Non-pigmented ciliary epithelial cell (primary cell): ENCODE measurements around the gene THRB.

Experiments
- DNase-seq: peaks from one replicate; pipeline ENCODE4 v3.0.0-alpha.2; 2010; ENCODE audit warnings: low read depth

Gene THRB

DNA sequence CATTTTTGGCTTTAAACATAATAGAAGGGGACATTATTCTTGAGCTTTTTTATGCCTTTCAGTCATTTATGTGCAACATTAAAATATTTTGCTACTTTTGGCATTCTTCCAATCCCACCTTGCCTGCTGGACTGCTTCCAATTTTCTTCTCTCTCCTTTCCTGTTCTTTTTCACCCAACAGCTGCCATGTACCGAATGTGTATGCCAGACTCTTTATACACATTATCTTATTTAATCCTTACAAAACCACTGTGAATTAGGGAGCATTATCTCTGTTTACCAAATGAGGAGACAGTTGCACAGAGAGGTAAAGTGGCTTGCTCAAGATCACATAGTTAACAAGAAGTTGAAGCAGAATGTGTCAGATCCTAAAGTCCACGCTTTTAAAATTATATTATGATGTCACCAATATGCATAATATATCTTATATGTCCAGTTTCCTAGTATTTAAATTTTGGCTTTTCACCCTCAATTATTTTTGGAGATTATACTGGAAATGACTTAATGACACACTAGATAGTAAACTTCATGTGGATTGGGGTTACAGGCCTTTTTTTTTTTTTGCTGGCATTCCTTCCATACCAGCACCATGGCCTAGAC, 231.5 kb downstream of the THRB start:
- DNase-seq: no peak

DNA sequence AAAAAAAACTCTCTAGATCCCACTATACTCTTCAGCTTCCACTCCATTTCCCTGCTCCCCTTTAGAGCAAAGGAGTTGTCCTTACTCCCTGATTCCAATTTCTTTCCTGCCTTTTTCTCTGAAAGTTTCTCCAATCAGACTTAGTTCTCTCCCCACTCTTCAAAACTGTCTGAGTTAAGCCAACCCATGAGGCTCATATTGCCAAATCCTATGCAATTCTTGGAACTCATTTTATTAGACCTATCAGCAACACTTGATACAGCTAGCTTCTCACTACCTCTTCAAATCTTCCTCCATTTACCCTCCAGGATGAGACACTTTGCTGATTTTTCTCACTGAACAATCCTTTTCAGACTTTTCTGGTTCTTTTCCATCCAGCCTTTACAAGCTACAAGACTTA, 233.1 kb downstream of the THRB start:
- DNase-seq: no peak

DNA sequence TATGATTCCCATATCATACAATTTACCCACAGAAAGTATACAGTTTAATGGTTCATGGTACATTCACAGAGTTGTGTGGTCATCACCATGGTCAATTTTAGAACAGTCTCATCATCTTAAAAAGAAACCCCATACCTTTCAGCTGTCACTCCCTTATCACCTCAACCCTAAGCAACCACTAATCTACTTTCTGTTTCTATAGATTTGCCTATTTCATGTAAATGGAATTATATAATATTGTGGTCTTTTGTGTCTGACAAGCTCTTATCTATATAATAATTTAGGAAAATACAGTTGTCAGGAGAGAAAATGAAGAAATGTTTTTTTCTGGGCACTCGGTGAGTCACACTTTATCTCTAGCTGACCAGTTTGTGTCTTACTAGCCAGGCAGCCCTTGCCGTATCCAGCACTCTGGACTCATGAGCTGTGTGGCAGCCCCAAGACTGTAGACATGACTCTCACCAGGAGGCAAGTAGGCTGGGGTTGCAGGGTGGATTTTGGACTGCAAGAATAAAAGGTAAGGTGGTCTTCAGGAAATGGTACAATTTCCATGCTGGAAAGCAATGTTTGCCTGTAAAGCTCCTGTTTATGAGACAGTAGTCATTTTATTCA, 234.6 kb downstream of the THRB start:
- peak; percentile 19 for DNase-seq

DNA sequence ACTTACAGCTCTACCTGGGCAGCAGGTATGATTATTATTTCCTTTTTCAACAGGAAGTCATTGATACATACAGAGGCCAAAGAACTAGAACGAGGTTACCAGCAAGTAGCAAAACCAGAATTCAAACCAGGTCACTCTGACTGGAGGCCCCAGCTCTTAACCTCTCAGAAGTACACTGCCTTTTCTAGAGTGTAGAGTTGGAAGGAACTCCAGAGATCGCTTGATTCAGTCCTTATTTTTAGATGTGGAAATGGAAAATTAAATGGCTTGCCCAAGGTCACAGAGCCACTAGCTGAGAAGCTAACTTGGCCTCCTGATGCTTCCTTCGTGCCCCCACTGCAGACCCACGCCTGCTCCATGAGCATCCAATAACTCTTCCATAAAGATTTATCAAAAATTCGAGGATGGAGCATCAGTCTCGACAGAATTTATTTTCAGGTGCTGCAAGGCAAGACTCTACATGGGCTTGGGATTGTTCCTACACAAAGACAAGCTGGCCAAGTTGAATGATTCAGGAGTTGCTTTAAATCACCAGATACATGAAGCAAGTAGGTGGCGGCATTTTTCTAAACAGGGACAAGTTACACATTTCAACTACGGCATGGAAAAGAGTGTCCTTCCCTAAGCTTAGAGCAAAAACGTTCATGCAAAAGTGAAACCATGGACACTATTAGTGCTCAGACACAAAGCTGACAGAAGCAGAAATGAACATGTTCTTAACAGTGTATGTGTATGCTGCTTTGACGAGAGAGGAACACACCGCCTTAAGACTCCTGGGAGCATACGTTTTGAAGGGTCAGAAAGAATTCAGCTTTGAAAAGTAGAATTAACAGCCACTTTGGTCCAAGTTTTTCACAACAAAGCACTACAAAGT, 235.7 kb downstream of the THRB start:
- no peak for DNase-seq

DNA sequence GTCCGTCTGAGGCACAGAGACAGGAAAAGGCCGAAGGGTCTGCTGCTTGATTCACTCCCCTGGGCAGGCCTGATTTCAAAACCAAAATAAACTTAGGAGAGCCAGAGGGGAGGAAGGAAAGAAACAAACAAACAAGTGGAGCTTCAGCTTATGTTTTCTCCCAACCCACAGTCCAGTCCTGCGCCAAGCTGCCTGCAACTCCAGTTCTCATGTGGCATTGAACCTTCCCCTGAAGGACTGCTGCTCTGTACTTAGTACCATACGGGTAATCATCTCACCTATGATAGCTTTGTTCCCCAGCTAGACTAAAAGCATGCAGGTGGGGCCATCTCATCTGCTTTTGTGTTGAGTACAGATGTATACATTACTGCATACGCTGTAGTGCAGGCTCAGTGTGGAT, 236.4 kb downstream of the THRB start:
- DNase-seq: no peak

DNA sequence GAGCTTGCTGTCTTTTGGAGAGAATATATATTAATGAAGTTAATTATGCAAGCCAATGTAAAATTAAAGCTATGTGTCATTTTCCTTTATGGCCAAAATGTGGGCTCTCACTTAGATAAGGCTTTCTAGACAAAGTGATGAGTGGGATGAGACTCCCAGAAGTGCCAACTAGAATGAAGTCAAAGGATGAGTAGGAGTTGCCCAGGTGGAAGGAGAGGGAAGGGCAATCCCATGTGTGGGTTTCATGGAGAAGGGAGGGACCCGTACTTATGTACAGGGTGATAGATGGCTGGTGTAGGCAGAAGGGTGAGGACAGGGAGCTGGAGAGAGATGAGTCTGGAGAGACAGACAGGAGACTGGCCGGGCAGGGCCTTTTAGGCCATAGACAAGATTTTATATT, 239.2 kb downstream of the THRB start:
- no peak for DNase-seq

DNA sequence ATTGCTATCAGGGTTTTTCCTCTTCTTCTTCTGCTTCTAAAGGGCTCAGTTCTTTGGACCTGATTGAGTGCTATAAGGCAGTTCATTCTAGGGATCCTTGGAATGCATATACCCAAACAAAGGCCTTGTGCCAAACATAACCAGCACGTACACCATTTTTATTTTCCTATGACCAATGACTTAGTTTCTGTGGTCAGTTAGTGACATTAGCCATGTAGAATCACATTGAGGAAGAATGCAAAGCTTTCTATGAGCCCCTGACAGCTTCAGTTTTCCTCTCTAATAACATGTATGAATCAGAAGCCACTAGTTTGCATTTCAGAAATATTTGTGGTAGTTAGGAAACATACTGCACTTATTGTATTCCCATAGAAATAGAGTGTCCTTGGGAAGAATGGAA, 240.0 kb downstream of the THRB start:
- peak; percentile 80 for DNase-seq

DNA sequence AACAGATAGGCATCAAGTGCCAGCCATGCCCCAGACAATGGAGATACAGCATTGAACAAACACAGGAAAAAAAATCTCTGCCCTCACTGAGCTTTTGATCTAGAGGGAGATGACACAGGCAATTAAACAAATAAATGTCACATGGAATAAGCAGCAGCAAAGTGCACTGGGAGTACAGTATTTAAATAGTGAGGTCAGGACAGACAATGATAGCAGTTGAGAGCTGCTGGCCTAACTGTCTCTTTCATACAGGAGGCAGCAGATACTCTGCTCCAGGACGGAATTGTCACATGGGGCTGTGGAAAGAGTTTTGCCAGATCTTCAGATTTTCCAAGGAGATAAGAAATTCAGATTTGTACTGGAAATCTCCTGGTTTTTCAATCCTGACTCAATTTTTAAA, 241.3 kb downstream of the THRB start:
- no peak for DNase-seq

DNA sequence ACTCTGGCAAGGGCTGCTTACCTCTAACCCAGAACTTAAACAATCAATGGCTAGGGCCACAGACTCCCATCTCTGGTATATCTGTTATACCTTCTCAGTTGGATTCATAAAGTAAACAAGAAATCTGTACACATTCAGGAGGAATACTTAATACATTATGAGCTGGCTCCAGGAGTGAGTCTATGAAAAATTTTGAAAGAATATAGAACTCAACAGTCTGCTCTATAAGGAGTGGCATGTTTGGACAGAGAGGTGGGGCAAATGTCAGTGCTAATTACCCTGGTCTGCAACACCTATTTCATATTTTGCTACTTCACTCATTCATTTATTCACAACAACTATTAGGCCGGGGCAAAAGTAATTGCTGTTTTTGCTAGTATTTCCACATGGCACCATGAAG, 245.1 kb downstream of the THRB start:
- DNase-seq: no peak

DNA sequence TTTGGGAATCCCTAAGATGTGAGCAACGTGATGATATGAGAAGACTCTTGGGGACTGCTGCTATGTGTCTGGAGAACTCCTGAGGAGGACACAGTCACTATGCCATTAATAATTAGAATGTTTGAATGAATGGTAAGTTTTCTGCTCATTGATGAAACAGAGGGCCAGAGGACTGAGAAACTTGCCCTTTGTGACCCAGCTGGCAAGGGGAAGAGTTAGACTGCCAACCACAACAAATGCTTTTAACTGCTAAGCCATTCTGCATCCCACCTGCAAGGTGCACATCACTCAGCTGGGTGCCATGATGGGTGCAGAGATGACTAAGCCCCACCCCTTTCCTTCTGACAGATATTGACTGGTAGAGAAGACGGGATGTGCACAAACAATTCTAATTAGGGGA, 249.6 kb downstream of the THRB start:
- no peak for DNase-seq

DNA sequence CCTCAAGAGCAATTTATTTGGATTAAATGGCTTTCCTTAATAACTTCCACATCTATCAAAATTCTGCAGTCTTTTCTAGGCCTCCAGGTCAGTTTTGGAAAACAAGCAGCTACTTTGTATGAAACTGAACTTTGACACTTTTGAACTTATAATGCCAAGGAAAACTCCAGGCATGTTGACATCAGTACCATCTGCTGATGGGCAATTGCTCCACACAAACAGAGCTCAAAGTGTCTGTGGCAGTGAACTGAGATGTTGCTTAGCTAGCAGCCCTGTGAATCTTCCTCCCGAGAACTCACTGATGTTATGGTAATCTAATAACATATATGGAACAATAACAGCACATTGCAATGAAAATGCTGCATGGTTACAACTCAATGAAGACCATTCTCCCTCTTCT, 250.2 kb downstream of the THRB start:
- DNase-seq: no peak

DNA sequence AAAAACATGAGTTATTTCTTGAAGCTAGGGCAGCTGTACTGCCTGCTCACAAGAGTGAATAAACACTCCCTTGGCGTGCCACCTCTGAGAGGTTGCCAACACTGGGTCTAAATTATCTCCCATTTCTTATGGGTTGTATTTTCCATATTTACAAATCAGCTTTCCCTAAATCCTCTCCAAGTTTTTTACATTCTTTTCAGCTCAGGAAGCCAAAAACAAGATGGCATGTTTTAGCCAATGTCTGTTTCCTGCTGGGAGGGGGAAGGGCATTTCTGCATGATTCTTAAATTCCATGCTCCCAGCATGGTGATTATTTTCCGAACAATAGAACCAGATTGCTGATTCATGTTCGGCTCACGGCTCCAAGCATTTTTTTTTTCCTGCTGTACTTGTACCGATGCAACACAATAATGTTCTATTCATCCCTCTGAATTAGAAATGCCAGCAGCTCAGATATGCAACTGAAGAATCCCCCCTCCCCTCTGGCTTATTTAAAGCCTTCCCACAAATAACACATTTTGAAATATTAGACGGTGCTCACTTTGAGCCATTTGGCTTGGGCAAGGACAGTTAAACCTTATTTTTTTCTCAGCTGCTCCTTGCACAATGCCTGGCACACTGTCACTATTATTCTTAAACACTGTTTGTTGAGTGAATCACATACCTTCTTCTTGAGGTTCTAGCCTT, 252.5 kb downstream of the THRB start:
- DNase-seq: no peak

DNA sequence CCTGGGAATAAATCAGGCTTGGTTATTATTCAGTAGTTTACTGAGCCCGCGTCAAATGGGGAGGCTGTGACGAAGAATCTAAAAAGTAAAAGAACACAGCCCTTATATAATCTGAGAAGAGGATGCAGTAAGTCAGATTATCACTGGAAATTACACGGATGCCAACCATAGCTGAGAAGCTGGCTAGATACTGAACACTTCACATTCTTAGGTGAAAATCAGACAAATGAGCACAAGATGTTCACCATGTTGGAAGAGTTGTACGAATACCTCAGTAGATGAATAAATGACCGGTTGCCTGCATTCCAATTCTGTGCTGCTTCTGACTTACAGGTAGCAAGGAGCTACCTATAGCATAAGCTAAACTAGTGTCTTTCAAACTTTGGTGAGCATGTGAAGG, 254.3 kb downstream of the THRB start:
- DNase-seq: no peak

DNA sequence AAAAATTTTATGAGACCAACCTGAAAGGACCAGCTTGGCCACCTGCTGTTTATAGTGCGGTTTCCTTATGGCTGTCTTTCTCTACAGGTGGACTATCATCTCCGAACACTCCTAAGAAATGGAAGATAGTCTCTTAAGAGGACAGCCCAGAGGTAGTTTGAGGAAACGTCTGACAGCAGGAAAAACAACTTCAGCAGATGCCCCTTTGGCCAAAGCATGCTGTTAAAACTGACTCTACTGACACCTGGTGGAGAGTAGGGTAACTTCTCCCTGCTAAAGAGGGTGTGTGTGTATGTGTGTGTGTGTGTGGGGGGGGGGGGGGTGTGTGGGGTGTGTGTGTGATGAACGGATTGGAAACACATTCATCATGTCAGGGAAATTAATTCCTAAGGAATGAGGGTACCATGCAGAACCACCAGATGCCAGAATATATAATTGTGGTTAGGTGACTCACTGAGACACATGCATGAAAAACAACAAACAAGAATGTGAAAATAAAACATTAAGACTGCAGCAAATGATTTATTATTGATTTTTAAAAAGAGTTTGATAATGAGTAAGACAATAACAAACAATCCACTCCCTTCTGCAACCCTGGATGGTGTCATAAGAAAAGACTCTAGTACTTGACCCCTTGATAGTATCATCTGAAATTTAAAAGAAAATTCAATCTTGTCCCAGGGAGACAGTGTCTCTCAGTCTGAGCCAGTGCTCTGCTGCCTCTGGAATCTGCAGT, 256.5 kb downstream of the THRB start:
- peak; percentile 83 for DNase-seq

DNA sequence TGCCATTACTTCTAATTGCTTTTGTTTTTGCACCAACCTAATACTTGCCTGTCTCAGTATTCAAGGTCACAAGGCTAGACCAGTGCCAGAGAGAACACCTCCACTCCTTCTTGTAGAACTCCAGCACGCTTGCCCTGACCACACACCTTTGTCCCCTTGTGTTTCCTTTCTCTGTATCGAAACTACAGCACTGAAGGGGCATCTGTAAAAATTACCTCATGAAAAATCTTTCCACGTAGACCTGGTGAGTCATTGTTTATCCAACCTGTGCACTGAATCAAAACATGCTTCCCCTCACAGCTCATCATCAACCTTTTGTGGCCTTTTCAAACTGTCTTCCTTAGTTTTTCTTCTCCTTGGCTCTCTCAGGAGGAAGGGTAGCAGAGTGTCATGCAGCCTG, 259.5 kb downstream of the THRB start:
- DNase-seq: no peak

DNA sequence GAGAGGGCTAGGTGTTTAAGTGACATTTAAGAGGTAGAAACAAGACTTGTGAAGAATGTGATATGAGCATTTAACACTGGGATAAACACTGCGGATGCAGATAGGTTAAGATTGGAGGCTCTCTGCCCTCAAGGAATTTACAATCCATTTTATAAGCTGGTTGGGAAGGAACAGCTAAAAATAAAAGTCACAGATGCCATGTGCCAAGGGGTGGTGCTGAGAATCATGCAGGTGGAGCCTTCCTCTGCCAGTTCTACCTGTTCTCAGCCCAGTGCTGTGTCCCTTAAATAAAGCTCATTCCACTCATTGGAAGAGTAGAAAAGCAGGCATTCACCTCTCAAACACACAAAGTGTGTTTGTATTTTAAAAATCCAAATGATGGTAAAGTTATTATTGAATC, 261.9 kb downstream of the THRB start:
- no peak for DNase-seq

DNA sequence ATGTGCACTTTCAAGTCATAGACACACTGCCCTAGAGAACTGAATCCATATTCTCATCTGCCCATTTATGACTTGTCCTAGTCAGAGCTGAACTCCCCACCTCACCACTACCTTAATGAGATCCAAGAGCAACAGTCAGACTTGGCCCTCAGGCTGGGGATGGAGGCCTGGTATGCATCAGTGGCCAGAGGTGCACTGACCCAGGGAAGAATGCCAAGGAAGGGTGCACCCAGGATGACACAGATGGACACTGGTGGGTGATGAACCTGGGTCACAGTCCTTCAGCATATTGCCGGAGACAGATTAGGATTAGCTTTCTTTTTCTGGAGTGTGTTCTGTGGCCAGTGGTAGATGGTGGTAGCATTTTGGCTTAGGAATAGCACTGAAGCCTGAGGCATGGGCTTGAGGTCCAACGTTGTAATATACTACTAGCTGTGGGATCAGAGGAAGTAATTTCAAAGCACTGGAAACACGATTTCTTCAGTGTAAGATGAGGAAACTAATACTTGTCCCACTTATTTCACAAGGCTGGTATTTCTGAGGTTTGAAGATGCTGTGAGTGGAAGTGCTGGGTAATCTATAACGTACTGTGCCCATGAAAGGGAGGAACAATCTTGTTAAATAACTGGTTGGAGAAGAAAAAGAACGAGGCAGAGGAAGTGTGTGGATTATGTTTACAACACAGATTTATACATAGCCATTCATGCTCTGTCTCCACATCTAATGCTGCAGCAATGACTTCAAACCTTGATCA, 265.0 kb downstream of the THRB start:
- DNase-seq: no peak

DNA sequence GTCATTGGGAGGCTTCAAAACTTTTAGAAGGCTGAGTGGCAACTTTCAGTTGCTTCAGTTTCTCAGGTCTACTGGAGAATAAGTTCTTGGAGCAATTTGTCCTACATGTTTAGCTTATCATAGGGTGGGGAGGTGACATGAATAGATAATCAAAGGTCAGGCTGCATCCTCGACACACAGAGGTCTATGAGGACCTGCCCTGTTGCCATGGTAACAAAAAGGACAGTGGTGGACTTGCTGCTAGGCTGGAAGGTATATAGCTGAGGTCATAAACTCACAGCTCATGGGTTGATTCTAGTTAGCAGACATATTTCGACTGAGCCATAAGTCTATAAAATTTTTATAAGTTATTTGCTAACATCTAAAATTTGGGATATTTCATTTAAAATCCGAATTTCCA, 267.0 kb downstream of the THRB start:
- no peak for DNase-seq

DNA sequence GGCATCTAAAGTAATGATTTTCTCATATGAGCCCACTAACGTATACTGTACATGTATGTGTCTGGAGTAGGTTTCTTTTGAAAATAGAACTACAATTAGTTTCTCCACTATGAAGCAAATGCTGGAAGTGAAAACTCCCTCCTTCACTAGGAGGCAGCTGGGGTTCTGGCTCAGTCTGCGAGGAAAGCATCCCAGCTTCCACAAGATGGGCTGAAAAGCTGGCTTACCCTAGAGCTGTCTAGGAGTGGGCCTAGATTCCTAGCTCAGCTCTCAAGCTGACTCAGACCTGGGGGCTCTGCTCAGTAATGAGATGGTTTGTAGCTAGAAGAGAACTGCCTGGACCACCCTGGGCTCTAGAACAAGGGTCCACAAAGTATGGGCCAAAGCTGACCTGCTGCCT, 268.3 kb downstream of the THRB start:
- no peak for DNase-seq

DNA sequence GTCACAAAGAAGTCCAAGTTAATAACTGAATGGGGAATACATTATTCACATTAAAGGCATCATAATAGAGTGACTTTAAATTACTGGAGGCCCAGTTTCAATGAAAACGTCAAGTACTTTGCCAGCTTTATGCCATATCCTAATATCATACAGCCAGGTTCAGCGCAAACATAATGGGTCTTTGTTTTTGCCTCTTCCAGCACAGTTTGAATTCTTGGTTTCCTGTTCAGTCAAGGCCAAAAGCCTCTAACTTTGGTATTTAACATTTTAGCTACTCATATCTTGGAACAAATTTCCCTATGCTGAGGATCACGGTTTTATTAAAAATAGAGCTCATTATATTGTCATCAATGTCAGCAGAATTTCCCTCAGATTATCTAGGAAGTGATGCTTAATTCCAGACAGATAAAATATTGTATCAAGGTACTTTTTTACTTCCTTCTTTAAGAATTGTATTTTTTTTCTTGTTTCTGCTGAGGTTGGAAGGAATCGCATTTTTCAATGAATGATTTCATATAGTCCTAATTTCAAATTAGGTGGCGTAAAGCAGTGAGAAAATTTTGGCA, 269.2 kb downstream of the THRB start:
- no peak for DNase-seq
